Cardiac septum (tissue), 1 donor: ENCODE measurements around the gene TFIP11. TPM values are rescaled to one million over a fixed set of nuclear protein-coding genes. Genes with fewer than 3 reads are reported as not detected.

Source experiments
- DNase-seq: peaks from one replicate; pipeline ENCODE4 v3.0.0-alpha.2; 2020; ENCODE audit warnings: low spot score
- intact Hi-C: fragments of 100-400 bp; cut with DNase I; formaldehyde crosslinking; loops from one replicate; pipeline ENCODE4 v1.14.0; 2022
- long read RNA-seq: library from polyadenylated mRNA; unstranded; transcript quantifications from one replicate; pipeline ENCODE4 v2.0.0, GENCODE V29; 2021
- total RNA-seq: library from RNA; stranded (reverse); fragmentation: NEBNext Ultra II Directional; extraction: Animal tissue kit (Norgen Biotek cat#: 25700); gene quantifications from one replicate; pipeline ENCODE4 v1.2.1, GENCODE V29; 2021
- donor health status: DM: no; HTN: no; CAD: no.

TFIP11 gene
- 18.0 TPM for total RNA-seq
- long read RNA-seq, transcript TFIP11-204 (15 exons, 3,586 nt) = major isoform, 26 of 70 reads
- long read RNA-seq, partial matches to known transcripts = 10 of 70 reads
- long read RNA-seq, other reads (novel, unspliced or antisense) = 32 of 70 reads

DNA sequence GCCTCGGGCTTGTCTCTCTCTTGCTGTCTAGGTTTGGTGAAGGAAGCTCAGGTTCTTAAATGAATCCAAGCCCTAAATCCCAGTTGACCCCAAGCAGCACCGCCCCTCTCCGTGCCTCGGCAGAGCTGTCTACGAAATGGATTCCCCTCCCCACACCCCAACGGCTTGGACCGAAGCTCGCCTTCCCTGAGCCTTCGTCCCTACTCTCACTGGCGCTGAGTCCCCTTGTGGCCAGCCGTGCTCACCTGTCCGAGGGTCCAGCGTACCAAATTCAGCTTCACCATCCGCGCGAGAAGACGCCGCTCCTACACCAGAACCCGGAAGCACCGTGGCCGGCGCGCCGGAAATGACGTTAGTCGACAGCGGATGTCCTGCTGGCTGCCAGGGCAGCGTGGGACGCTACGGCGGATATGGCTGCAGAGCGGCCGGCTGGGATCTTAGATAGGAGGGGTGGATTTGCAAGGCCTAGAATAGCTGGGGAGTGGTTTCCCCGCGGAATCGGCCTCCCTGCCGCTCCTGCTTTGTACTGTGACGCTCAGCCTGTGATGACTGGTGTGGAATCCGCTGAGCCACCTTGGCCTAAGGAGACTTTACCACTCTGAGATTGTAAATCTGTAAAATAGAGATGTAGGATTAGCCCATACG, at the start of gene TFIP11:
Gene TFIP11, minus strand, starts transcription at position 325 of the 645 bp plus-strand sequence. CDS start 2,201 bp downstream, outside the sequence.
- intact Hi-C loops = loop anchor here (2.0 kb wide), 1 partner anchor 29 kb away; the partner anchor contains the start of genes HPS4 and SRRD

GRCh38 chr22:26561756-26562417, 49.6 kb upstream of the TFIP11 start:
- DNase-seq = peak; percentile 85

More for the DNA sequence above, at the start of gene TFIP11:
- DNase-seq = peak; percentile 98

GRCh38 chr22:26559961-26560575, 47.8 kb upstream of the TFIP11 start:
- no peak for DNase-seq
- intact Hi-C loops = no loop called here

More at GRCh38 chr22:26561756-26562417, 49.6 kb upstream of the TFIP11 start:
- intact Hi-C loops = no loop called here

DNA sequence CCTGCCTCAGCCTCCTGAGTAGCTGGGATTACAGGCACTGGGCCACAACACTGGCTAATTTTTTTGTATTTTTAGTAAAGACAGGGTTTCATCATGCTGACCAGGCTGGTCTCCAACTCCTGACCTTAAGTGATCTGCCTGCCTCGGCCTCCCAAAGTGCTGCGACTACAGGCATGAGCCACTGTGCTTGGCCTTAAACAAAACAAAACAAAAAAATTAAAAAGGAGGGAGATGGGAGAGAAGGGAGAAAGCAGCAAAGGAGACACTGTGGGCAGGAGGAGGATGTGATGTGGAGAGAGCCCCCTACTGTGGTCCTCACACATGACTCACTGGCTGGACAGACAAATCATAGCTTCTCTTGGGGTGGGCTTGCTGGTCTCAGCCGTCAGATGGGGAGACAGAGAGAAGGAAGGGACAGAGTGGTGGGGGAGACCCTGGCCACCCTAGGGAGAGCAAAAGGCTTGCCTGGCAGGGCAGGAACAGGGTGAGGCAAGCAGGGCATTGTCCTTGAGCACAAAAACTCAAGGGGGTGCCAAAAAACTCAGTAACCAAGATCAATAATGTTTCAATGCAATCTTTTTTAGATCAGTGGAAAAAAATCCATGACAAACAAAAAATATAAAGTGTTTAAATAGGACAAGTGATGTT, 46.1 kb upstream of the TFIP11 start:
- intact Hi-C loops = no loop called here
- no peak for DNase-seq

DNA sequence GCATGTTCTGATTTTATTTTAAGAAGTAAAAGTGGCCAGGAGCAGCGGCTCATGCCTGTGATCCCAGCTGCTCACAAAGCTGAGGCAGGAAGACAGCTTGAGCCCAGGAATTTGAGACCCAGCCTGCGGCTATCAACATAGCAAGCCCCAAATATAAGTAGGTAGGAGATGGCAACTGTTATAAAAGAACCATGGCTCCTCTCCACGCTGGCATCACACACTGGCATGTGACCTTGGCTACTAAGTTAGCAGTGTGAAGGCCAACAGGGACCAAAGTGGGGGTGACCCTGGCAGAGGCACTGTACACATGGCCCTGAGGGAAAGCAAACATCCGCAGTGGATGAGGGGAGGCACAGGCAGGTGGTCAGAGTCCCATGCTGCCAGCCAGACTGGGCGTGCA, 44.6 kb upstream of the TFIP11 start:
- DNase-seq = no peak
- intact Hi-C loops = no loop called here

DNA sequence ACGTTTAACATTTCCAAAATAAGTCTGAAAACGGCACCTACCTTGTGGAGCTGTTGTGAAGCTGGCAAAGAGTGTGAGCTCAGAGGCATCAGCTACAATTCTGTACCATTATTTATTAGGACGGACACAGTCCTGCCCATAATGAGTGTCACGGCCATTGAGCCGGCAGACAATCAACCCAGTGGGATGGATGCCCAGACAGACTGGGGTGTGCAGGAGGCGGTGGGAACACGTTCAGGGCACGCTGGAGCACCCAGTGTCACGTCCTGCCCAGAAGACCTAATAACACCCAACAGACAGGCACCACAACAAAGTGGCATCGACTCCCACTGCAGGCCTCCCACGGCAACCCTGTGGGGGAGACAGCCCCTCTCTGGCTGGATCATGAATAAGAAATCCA, 43.2 kb upstream of the TFIP11 start:
- intact Hi-C loops = no loop called here
- no peak for DNase-seq

GRCh38 chr22:26554956-26555355, 42.7 kb upstream of the TFIP11 start:
- no peak for DNase-seq
- intact Hi-C loops = no loop called here

GRCh38 chr22:26553056-26553752, 40.9 kb upstream of the TFIP11 start:
- no peak for DNase-seq
- intact Hi-C loops = no loop called here

DNA sequence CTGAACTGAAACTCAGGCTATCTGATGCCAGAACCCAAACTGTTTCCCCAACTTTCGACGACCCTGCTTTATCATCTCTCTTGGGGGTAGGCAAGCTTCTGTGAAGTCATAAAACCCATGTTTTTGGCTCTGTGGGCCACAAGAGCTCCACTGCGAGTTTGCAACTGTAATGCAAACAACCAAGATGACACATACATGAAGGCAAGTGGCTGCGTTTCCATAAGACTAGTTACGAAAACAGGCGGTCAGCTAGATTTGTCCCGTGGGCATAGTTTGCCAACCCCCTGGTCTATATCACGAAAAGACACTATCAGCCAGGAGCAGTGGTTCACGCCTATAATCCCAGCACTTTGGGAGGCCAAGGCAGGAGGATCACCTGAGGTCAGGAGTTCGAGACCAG, 40.2 kb upstream of the TFIP11 start:
- intact Hi-C loops = no loop called here

GRCh38 chr22:26551568-26551967, 39.3 kb upstream of the TFIP11 start:
- intact Hi-C loops = no loop called here
- no peak for DNase-seq

More for the DNA sequence above, 40.2 kb upstream of the TFIP11 start:
- no peak for DNase-seq

DNA sequence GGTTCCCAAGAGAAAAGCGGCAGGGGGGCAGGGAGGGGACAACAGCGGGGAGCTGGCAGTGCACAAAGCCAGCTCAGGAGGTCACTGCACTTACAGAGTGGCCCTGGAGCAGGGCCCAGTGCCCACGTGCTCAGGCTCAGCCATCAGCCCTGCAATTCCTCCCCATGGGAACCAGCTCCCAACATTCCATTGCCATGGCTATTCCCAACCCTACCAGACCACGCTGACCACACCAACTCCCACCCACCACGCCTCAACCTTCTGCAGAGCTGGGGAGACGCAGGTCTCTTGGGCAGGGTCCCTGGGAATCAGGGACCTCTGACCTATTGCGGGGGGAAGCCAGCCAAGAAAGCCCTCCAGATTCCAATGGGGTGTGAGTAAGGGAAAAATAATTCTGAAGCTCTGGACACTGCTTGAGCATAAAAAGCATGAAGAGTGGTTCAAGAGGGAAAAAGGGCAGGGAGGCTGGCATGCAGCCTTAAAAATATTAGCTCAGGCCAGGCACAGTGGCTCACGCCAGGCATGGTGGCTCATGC, 38.3 kb upstream of the TFIP11 start:
- DNase-seq = peak; percentile 88
- intact Hi-C loops = no loop called here

DNA sequence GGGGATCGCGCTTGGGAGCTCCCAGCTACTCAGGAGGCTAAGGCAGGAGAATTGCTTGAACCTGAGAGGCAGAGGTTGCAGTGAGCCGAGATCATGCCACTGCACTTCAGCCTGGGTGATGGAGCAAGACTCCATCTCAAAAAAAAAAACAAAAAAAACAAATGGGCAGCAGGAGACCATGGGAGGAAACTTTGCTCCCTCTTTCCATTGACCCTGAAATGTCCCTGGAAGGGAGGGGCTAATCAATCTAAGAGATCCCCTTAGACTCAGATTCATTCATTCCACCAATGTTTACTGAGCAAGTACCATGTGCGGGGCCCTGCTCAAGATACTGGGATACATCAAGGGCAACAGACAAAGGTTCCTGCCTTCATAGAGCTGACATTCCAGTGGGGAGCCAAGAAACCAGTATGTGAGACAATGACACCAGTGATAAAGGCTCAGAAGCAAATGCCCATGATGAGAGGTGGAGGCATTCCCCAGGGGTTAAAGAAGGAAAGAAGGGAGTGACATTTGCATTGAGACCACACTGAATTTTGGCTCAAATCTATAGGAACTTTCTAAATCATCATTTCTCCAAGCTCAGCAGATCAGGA, 37.7 kb upstream of the TFIP11 start:
- DNase-seq = no peak
- intact Hi-C loops = loop anchor here (5.0 kb wide), 1 partner anchor 37 kb away; no protein-coding TSS in a partner anchor

- intact Hi-C loops = loop anchor here (5.0 kb wide), 1 partner anchor 38 kb away; no protein-coding TSS in a partner anchor
These were observed 36.7 kb upstream of the TFIP11 start for GRCh38 chr22:26548984-26549383.

DNA sequence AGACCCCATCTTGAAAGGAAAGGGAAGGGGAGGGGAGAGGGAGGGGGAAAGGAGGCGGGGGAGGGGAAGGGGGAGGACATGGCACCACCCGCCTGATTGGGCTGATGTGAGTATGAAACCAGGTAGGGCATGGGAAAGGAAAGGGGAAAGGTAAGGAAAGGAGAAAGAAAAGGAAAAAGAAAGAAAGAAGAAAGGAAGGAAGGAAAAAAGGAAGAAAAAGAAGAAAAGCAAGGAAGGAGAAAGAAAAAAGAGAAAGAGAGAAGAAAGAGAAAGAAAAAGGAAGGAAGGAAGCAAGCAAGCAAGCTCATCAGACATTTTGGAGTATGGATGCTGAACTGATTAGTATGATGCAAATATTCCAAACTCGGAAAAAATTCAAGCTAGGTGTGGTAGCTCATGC, 36.0 kb upstream of the TFIP11 start:
- DNase-seq = no peak

More at GRCh38 chr22:26548984-26549383, 36.7 kb upstream of the TFIP11 start:
- no peak for DNase-seq

GRCh38 chr22:26547837-26548236, 35.6 kb upstream of the TFIP11 start:
- intact Hi-C loops = loop anchor here (5.0 kb wide), 1 partner anchor 39 kb away; no protein-coding TSS in a partner anchor
- DNase-seq = no peak

More for the DNA sequence above, 36.0 kb upstream of the TFIP11 start:
- intact Hi-C loops = loop anchor here (5.0 kb wide), 1 partner anchor 39 kb away; no protein-coding TSS in a partner anchor

GRCh38 chr22:26547426-26547825, 35.2 kb upstream of the TFIP11 start:
- DNase-seq = no peak
- intact Hi-C loops = loop anchor here (5.0 kb wide), 1 partner anchor 40 kb away; no protein-coding TSS in a partner anchor

DNA sequence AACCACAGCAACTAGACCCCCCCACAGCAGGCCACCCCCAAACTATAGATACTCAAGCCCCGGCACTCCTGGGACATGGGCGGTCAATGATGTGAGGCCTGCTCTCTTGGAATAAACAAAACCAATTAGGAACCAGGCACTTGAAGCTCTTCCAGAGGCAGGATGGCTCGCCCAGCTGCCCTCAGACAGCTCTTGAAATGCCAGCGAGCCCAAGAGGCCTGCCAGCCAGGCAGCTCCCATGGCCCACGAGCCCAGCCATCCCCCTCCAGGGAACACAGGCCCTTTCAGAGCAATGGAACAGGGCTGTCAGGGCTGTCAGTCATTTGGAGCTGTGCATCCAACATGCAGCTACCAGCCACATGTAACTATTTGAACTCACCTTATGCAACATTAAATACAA, 34.0 kb upstream of the TFIP11 start:
- intact Hi-C loops = loop anchor here (5.0 kb wide), 1 partner anchor 41 kb away; no protein-coding TSS in a partner anchor
- DNase-seq = peak; percentile 84

DNA sequence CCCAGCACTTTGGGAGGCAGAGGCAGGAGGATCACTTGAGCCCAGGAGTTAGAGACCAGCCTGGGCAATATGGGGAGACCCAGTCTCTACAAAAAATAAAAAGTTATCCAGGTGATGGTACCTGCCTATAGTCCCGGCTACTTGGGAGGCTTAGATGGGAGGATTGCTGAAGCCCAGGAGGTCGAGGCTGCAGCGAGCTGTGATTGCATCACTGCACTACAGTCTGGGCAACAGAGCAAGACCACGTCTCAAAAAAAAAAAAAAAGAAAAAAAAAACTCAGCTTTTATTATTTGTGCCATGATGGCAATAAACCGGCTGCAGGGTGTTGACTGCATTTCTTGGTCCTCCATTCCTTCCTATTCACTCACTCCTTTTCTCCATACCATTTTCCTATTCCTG, 33.6 kb upstream of the TFIP11 start:
- intact Hi-C loops = loop anchor here (5.0 kb wide), 1 partner anchor 41 kb away; no protein-coding TSS in a partner anchor
- DNase-seq = no peak
